ENCODE results near the gene PLXDC2. TPM values are rescaled to one million over a fixed set of nuclear protein-coding genes. Genes with fewer than 3 reads are reported as not detected.
"Not testable (repeated sequence)": the region's sequence is repeated elsewhere in the genome, so short reads cannot be mapped to it uniquely, and the experiment has no call there.

The PLXDC2 gene
- total and polyA plus RNA-seq, 2 experiments from 2014 or later: 39.9 to 52.2 TPM

- no peaks in the 10 kb centered on the region for H3K36me3 ChIP-seq (replicated peaks; ENCODE audit: insufficient read depth, low read depth)
- peak; percentile 10 for DNase-seq (ENCODE audit: low spot score)
- TF ChIP-seq CTCF (IDR thresholded peaks at IDR 0.05; ENCODE audit: poor library complexity): no peak
- TF ChIP-seq EZH2 (IDR thresholded peaks at IDR 0.05; ENCODE audit: borderline replicate concordance): no peak
- TF ChIP-seq EZH2phosphoT487 (IDR thresholded peaks at IDR 0.05; ENCODE audit: low read depth, severe bottlenecking, unreplicated experiment): no peak
- no peaks in the 10 kb centered on the region for H3K9me3 ChIP-seq (ENCODE audit: low read depth)
- WGBS (ENCODE audit: low lambda C conversion rate, missing lambda C conversion rate): 67% methylated on average over 1 of the region's 1 CpG
- H3K27ac ChIP-seq: no peak overlapping the region
- peaks cover 2% of the 10 kb centered on the region for H4K20me1 ChIP-seq (ENCODE audit: insufficient read depth, poor library complexity, severe bottlenecking)
- peaks cover 5% of the 10 kb centered on the region for H3K79me2 ChIP-seq
- H3K9me2 ChIP-seq (replicated peaks; ENCODE audit: insufficient read depth): no peaks in the 10 kb centered on the region
- H3K4me1 ChIP-seq (ENCODE audit: insufficient read depth): no peaks in the 10 kb centered on the region
- H3K27me3 ChIP-seq: no peaks in the 10 kb centered on the region
- no peak overlapping the region for H3K4me3 ChIP-seq
- no peak overlapping the region for H2AFZ ChIP-seq
- H3K4me2 ChIP-seq: peak overlapping the region; percentile 3
Observed at GRCh38 chr10:19999431-19999830, 183.2 kb downstream of the PLXDC2 start.

- not testable (repeated sequence) for H3K4me1 ChIP-seq (ENCODE audit: insufficient read depth); H3K27me3 ChIP-seq; H3K4me3 ChIP-seq; DNase-seq (ENCODE audit: low spot score); H3K9me3 ChIP-seq (ENCODE audit: low read depth); H2AFZ ChIP-seq; H4K20me1 ChIP-seq (ENCODE audit: insufficient read depth, poor library complexity, severe bottlenecking); H3K4me2 ChIP-seq; H3K36me3 ChIP-seq (replicated peaks; ENCODE audit: insufficient read depth, low read depth); H3K79me2 ChIP-seq; H3K27ac ChIP-seq; H3K9me2 ChIP-seq (replicated peaks; ENCODE audit: insufficient read depth)
- WGBS (ENCODE audit: low lambda C conversion rate, missing lambda C conversion rate): 96% methylated on average over 2 of the region's 2 CpGs
Observed at GRCh38 chr10:20002026-20002425, 185.8 kb downstream of the PLXDC2 start.

- no peaks in the 10 kb centered on the region for H3K27me3 ChIP-seq
- no peak for TF ChIP-seq CTCF (IDR thresholded peaks at IDR 0.05; ENCODE audit: poor library complexity)
- no peak for TF ChIP-seq EZH2phosphoT487 (IDR thresholded peaks at IDR 0.05; ENCODE audit: low read depth, severe bottlenecking, unreplicated experiment)
- TF ChIP-seq EZH2 (IDR thresholded peaks at IDR 0.05; ENCODE audit: borderline replicate concordance): no peak
Observed at GRCh38 chr10:20002657-20003056, 186.4 kb downstream of the PLXDC2 start.

GRCh38 chr10:20004087-20004523 is 187.9 kb downstream of the PLXDC2 start:
- Histone ChIP-seq H3K9me2 (replicated peaks; ENCODE audit: insufficient read depth) (no peaks in the 10 kb centered on the region), H3K79me2 (peaks cover 8% of the 10 kb centered on the region), H4K20me1 (ENCODE audit: insufficient read depth, poor library complexity, severe bottlenecking) (peaks cover 2% of the 10 kb centered on the region), H2AFZ (no peak overlapping the region), H3K4me3 (no peak overlapping the region), H3K9me3 (ENCODE audit: low read depth) (no peaks in the 10 kb centered on the region), H3K36me3 (replicated peaks; ENCODE audit: insufficient read depth, low read depth) (no peaks in the 10 kb centered on the region), H3K27me3 (no peaks in the 10 kb centered on the region), H3K27ac (peak overlapping the region; percentile 75), H3K4me2 (peak overlapping the region; percentile 15), H3K4me1 (ENCODE audit: insufficient read depth) (no peaks in the 10 kb centered on the region)
- WGBS (ENCODE audit: low lambda C conversion rate, missing lambda C conversion rate): 87% methylated on average over 3 of the region's 3 CpGs
- TF ChIP-seq EZH2phosphoT487 (IDR thresholded peaks at IDR 0.05; ENCODE audit: low read depth, severe bottlenecking, unreplicated experiment) (no peak), EZH2 (IDR thresholded peaks at IDR 0.05; ENCODE audit: borderline replicate concordance) (no peak), CTCF (IDR thresholded peaks at IDR 0.05; ENCODE audit: poor library complexity) (no peak)
- no peak for DNase-seq (ENCODE audit: low spot score)

More at GRCh38 chr10:20002657-20003056, 186.4 kb downstream of the PLXDC2 start:
- Histone ChIP-seq H3K36me3 (replicated peaks; ENCODE audit: insufficient read depth, low read depth) (no peaks in the 10 kb centered on the region), H4K20me1 (ENCODE audit: insufficient read depth, poor library complexity, severe bottlenecking) (peaks cover 2% of the 10 kb centered on the region), H3K4me1 (ENCODE audit: insufficient read depth) (no peaks in the 10 kb centered on the region), H3K9me2 (replicated peaks; ENCODE audit: insufficient read depth) (no peaks in the 10 kb centered on the region), H3K4me2 (no peak overlapping the region), H3K27ac (no peak overlapping the region), H3K4me3 (no peak overlapping the region), H2AFZ (no peak overlapping the region), H3K9me3 (ENCODE audit: low read depth) (no peaks in the 10 kb centered on the region), H3K79me2 (peaks cover 8% of the 10 kb centered on the region)
- no peak for DNase-seq (ENCODE audit: low spot score)
- WGBS (ENCODE audit: low lambda C conversion rate, missing lambda C conversion rate): 77% methylated on average over 3 of the region's 3 CpGs

Measured in hepatocyte (in vitro differentiated cells).